Fibroblast of skin of right biceps (primary cell): ENCODE measurements around the gene NDOR1.

Source experiments
- DNase-seq: peaks from one replicate; pipeline ENCODE4 v3.0.0-alpha.2; 2013

The NDOR1 gene

GRCh38 chr9:137221506-137222111 is 16.1 kb downstream of the NDOR1 start:
- no peak for DNase-seq

- DNase-seq: no peak
Observed at GRCh38 chr9:137222190-137223077, 16.9 kb downstream of the NDOR1 start, which contains the start of gene RNF208. Gene RNF208 (minus strand): TSS chr9:137222240. CDS start chr9:137221212, 1,028 bp downstream.

- peak; percentile 98 for DNase-seq
Observed at GRCh38 chr9:137223078-137223970, 17.8 kb downstream of the NDOR1 start.

GRCh38 chr9:137224830-137225694 is 19.6 kb downstream of the NDOR1 start, which contains the start of gene CYSRT1:
Gene CYSRT1 (plus strand): TSS chr9:137225174. CDS start chr9:137225622, 448 bp downstream.
- DNase-seq: no peak

GRCh38 chr9:137225699-137226331 is 20.3 kb downstream of the NDOR1 start:
- DNase-seq: no peak

- DNase-seq: no peak
Observed at GRCh38 chr9:137226338-137227053, 21.0 kb downstream of the NDOR1 start.

- DNase-seq: peak; percentile 64
Observed at GRCh38 chr9:137227054-137227852, 21.8 kb downstream of the NDOR1 start, which contains the start of gene RNF224. Gene RNF224 (plus strand): TSS chr9:137227502. CDS start chr9:137228336, 834 bp downstream.

GRCh38 chr9:137227853-137228505 is 22.5 kb downstream of the NDOR1 start:
- no peak for DNase-seq

GRCh38 chr9:137228506-137228967 is 23.0 kb downstream of the NDOR1 start:
- no peak for DNase-seq

- no peak for DNase-seq
Observed at GRCh38 chr9:137228968-137229896, 23.7 kb downstream of the NDOR1 start.

GRCh38 chr9:137229903-137230704 is 24.6 kb downstream of the NDOR1 start:
- DNase-seq: no peak

- no peak for DNase-seq
Observed at GRCh38 chr9:137230705-137231371, 25.3 kb downstream of the NDOR1 start, which contains the start of gene SLC34A3. Gene SLC34A3 (plus strand): TSS chr9:137230901. CDS start chr9:137231703, 802 bp downstream.

GRCh38 chr9:137231372-137232039 is 26.0 kb downstream of the NDOR1 start:
- no peak for DNase-seq

- DNase-seq: no peak
Observed at GRCh38 chr9:137232101-137232500, 26.6 kb downstream of the NDOR1 start.

- DNase-seq: no peak
Observed at GRCh38 chr9:137232510-137232909, 27.0 kb downstream of the NDOR1 start.
